Motor neuron (in vitro differentiated cells): ENCODE results near the gene MGA. TPM values are rescaled to one million over a fixed set of nuclear protein-coding genes. Genes with fewer than 3 reads are reported as not detected.

Experiments used
- ATAC-seq, 8 experiments: fragments of 200-7000 bp; cut with Tn5 transposase; replicated peaks in 6 of 8; 2 replicates each; pipeline ENCODE4 v1.8.0; 2021; ENCODE audit warnings: mild to moderate bottlenecking in 8 of 8, moderate library complexity in 8 of 8
- H3K27ac ChIP-seq, 2 donors: fragments of 250-450 bp; sonication (Bioruptor Pico); 2 replicates each; pipeline ENCODE4 v1.9.0; 2021; ENCODE audit warnings: antibody characterized with exemption in 2 of 2, mild to moderate bottlenecking in 2 of 2, moderate library complexity in 1 of 2
- H3K4me1 ChIP-seq, 2 donors: fragments of 250-450 bp; sonication (Bioruptor Pico); replicated peaks in 1 of 2; 2 replicates each; pipeline ENCODE4 v1.6.1; 2021; ENCODE audit warnings: antibody characterized with exemption in 2 of 2, mild to moderate bottlenecking in 2 of 2, moderate library complexity in 1 of 2
- H3K4me3 ChIP-seq, 5 donors: fragments of 250-450 bp; sonication (Bioruptor Pico); 2 replicates each; pipeline ENCODE4 v1.9.0; 2021; ENCODE audit warnings: antibody characterized with exemption in 5 of 5, mild to moderate bottlenecking in 5 of 5, moderate library complexity in 4 of 5
- WGBS, 10 experiments: fragments of 450-650 bp; shearing (Covaris generic); methylation state at CpG; one replicate each; pipeline ENCODE4 v1.0.0; 2022; 5-methylcytosine and 5-hydroxymethylcytosine counted together
- in situ Hi-C, 9 experiments: fragments of 400-800 bp; cut with MboI; loops; one replicate each; pipeline ENCODE4 v1.15.0; 2021; ENCODE audit warnings: low sequenced_read_pairs in 9 of 9, low pct_unique_long_range_greater_than_20kb in 2 of 9; ENCODE audit not compliant: unreplicated experiment in 9 of 9
- total RNA-seq, 8 experiments: library from RNA; unstranded; fragments of 300-600 nt; gene quantifications; 2 replicates each; pipeline versions ENCODE4 v1.2.3 to v1.2.4, GENCODE V29; 2022

Gene MGA
- total RNA-seq, 8 experiments from 2014 or later = 22.0 to 49.6 (median 38.0) TPM

GRCh38 chr15:41780727-41781126 is 120.5 kb downstream of the MGA start:
- Histone ChIP-seq H3K4me1 (peaks cover 10 to 18% of the 10 kb centered on the region in 2 donors), H3K4me3 (no peak overlapping the region), H3K27ac (no peak overlapping the region)
- in situ Hi-C loops = loop anchor here in 1 of 9 experiments (25.0 kb wide), 1 partner anchor 218 kb away; the partner anchor contains the start of gene TYRO3
- WGBS, 10 experiments = 11 to 100% (median 85%) methylated on average over 1 of the region's 1 CpG
- no peak for ATAC-seq

DNA sequence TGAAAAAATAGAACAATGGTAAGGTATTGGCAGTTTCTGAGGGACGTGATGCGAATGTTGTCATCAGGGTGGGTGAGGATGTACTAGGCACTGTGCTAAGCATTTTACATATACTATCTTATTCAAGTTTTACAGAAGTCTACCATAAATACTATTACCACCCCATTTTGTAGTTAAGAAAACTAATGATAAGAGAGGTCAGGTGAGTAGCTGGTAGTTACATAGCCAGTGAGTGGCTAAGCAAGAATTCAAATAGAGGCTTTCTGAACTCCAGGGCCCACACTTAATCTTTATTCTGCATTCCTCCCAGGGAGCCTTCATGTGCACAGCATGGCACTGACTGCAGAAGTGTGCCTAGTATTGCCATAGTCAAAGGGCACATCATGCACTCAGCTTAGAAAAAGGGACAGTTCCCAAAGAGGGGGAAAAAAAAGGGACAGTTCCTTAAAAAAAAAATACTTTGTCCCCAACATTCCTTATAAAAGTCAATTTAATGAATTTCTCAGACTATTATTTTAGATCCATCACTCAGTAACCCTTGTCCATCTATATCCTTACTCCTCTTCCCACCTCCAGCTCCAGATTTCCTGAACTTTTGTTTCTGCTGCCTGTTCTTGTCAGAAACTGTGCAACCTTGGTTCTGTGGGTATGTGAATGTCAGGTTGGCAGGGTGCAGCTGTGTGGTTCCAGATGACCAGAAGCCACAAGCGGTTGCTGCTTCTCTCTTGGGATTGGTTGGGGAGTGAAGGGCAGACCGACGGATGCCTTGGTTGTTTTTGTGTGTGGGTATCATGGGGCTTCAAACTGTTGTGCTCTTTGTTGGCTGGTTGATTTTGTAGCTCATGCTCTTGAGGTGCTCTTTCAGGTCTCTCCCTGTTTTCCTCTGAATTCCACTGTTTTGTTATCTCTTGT is 122.4 kb downstream of the MGA start:
- peaks cover 0 to under 1% of the 10 kb centered on the region in 2 donors for H3K4me1 ChIP-seq
- 89 to 100% (median 95%) methylated on average over 2 to 4 of the region's 5 CpGs; no CpG with 5 or more reads in 1 of the 10 experiments for WGBS, 10 experiments
- no peak overlapping the region for H3K4me3 ChIP-seq
- in situ Hi-C loops = loop anchor here in 1 of 9 experiments (25.0 kb wide), 1 partner anchor 220 kb away; the partner anchor contains the start of gene TYRO3
- H3K27ac ChIP-seq = no peak overlapping the region
- no peak for ATAC-seq

DNA sequence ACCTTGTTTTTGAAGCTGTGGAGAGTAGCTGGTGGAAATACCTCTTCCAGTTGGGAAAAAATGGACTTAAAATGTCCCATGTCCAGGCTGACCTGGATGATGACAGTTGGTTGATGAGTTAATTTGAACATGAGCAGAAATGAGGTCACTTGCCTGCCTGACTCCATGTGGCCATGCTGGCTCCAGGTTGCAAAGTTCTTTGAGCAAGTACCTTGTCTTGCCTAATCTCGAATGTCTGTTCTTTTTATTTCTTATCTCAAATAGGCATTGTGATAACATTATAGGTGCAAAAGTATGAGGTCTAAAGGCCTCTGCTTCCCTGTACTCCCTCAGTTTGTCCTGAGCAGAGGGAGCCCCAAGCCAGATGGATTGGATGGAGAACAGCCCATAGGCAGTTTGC is 123.1 kb downstream of the MGA start:
- in situ Hi-C loops = loop anchor here in 1 of 9 experiments (25.0 kb wide), 1 partner anchor 221 kb away; the partner anchor contains the start of gene TYRO3
- H3K4me3 ChIP-seq = no peak overlapping the region
- ATAC-seq = no peak
- H3K4me1 ChIP-seq = no peaks in the 10 kb centered on the region
- 71 to 86% (median 78%) methylated on average over 1 of the region's 1 CpG; no CpG with 5 or more reads in 6 of the 10 experiments for WGBS, 10 experiments
- no peak overlapping the region for H3K27ac ChIP-seq

- in situ Hi-C loops = loop anchor here in 1 of 9 experiments (25.0 kb wide), 1 partner anchor 226 kb away; the partner anchor contains the start of gene TYRO3
- no peak for ATAC-seq
- 40 to 100% (median 85%) methylated on average over 1 to 3 of the region's 3 CpGs for WGBS, 10 experiments
- no peak overlapping the region for H3K27ac ChIP-seq
- no peak overlapping the region for H3K4me3 ChIP-seq
- no peaks in the 10 kb centered on the region for H3K4me1 ChIP-seq
Observed at GRCh38 chr15:41788262-41788661, 128.1 kb downstream of the MGA start.

- in situ Hi-C loops = loop anchor here in 1 of 9 experiments (25.0 kb wide), 1 partner anchor 227 kb away; the partner anchor contains the start of gene TYRO3
Observed at GRCh38 chr15:41789236-41789635, 129.0 kb downstream of the MGA start.

DNA sequence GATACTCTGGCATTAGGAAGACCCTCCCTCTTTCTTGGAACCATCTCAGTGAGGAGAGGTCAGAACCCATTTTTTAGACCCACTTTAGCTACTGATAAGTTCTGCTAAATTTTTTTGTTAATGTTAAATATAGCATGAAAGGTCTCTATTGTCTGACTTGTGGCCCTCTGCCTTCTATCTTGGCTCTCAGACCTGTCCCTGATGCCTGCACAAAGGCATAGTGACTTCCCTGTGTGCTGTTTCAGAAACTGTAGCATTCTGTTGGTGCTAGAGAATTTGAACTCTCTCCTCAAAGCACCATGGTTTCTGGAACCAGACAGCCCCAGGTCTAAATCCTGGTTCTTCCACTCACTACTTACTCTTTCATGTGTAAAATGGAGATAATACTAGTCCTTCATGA is 129.5 kb downstream of the MGA start:
- in situ Hi-C loops = loop anchor here in 1 of 9 experiments (25.0 kb wide), 1 partner anchor 227 kb away; the partner anchor contains the start of gene TYRO3
- H3K4me3 ChIP-seq = no peak overlapping the region
- H3K4me1 ChIP-seq = no peaks in the 10 kb centered on the region
- ATAC-seq = no peak
- H3K27ac ChIP-seq = no peak overlapping the region

More at GRCh38 chr15:41789236-41789635, 129.0 kb downstream of the MGA start:
- Histone ChIP-seq H3K27ac (no peak overlapping the region), H3K4me1 (no peaks in the 10 kb centered on the region), H3K4me3 (no peak overlapping the region)
- ATAC-seq = peak in 3 of 8 experiments; percentile 14 to 40 (median 29)
- 29 to 78% (median 62%) methylated on average over 1 to 3 of the region's 4 CpGs; no CpG with 5 or more reads in 3 of the 10 experiments for whole genome bisulfite sequencing, 10 experiments

DNA sequence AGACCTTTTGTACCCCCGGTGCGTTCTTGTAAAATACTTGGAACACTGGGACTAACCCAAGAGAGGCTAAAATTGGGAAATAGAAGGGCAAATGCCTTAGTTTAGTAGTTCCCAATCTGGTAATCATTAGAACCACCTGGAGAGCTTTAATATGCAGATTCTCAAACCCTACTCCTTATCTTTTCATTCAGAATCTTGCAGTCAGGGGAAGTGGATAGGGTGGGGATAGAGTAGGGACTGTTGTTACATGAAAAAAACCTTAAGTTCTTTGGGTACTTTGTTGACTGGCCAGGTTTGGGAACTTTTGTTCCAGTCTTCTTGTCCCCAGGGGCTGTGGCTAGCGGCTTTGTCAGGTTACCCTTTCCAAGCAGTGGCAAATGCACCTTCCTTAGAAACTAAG is 130.0 kb downstream of the MGA start:
- 73 to 100% (median 100%) methylated on average over 1 to 3 of the region's 3 CpGs; no CpG with 5 or more reads in 3 of the 10 experiments for WGBS, 10 experiments
- ATAC-seq = no peak
- no peaks in the 10 kb centered on the region for H3K4me1 ChIP-seq
- in situ Hi-C loops = loop anchor here in 1 of 9 experiments (25.0 kb wide), 1 partner anchor 228 kb away; the partner anchor contains the start of gene TYRO3
- H3K27ac ChIP-seq = no peak overlapping the region
- H3K4me3 ChIP-seq = no peak overlapping the region

- 0 to 93% (median 79%) methylated on average over 1 to 3 of the region's 5 CpGs; no CpG with 5 or more reads in 4 of the 10 experiments for WGBS, 10 experiments
- Histone ChIP-seq H3K4me3 (no peak overlapping the region), H3K27ac (no peak overlapping the region), H3K4me1 (no peaks in the 10 kb centered on the region)
- peak in 2 of 8 experiments; percentile 22 to 24 for ATAC-seq
- in situ Hi-C loops = loop anchor here in 1 of 9 experiments (25.0 kb wide), 1 partner anchor 229 kb away; the partner anchor contains the start of gene TYRO3
Observed at GRCh38 chr15:41790756-41791546, 130.7 kb downstream of the MGA start.

DNA sequence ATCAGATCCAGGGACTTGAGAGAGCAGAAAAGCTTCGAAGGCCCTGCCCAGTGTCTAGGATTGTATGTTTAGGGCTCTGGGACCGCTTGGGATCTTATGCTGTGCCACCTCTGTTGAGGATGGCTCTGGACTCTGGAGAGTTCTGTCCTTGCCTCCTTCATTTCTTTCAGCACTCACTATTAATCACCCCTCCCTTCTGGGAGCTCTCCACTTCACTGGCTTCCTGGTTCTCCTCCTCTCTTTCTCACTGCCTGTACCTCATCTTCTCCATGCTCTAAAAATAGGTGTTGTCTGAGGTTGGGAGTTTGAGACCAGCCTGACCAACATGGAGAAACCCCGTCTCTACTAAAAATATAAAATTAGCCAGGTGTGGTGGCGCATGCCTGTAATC is 131.3 kb downstream of the MGA start:
- no peak overlapping the region for H3K4me3 ChIP-seq
- H3K27ac ChIP-seq = no peak overlapping the region
- no peak for ATAC-seq
- WGBS, 10 experiments = 67 to 100% (median 100%) methylated on average over 1 to 3 of the region's 4 CpGs; no CpG with 5 or more reads in 4 of the 10 experiments
- in situ Hi-C loops = loop anchor here in 1 of 9 experiments (25.0 kb wide), 1 partner anchor 229 kb away; the partner anchor contains the start of gene TYRO3
- H3K4me1 ChIP-seq = no peaks in the 10 kb centered on the region

DNA sequence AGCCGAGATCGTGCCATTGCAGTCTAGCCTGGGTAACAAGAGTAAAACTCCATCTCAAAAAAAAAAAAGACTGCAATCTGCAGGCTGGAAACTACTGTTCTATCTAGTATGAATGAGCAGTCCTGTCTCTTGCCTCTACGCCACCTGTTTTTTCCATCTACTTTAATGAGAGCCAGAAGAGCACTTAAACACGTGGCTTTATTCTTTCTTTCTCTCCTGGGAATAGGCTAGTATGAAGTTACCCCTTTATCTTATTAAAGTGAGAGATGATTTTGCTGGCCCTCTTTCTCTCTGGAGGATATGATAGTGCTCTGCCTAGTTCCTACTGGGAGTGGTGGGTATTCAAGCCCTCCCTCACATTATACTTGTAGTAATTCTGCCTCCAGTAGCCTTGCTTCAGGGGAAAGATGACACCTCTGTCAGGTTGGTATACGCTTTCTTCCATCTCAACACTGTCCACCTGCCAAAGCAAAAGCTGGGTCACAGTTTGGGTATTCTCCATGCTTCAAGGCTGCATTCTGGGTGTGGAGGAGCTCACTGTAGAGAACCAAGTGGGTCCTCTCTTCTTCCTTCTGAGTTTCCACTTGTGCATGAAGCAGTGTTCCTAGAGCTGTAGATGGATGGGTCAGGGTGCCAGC is 131.9 kb downstream of the MGA start:
- no peak overlapping the region for H3K27ac ChIP-seq
- H3K4me1 ChIP-seq = no peaks in the 10 kb centered on the region
- 75 to 100% (median 94%) methylated on average over 1 to 4 of the region's 5 CpGs for WGBS, 10 experiments
- H3K4me3 ChIP-seq = no peak overlapping the region
- in situ Hi-C loops = loop anchor here in 1 of 9 experiments (25.0 kb wide), 1 partner anchor 230 kb away; the partner anchor contains the start of gene TYRO3
- no peak for ATAC-seq

- Histone ChIP-seq H3K4me3 (no peak overlapping the region), H3K27ac (no peak overlapping the region), H3K4me1 (no peaks in the 10 kb centered on the region)
- in situ Hi-C loops = loop anchor here in 1 of 9 experiments (25.0 kb wide), 1 partner anchor 232 kb away; the partner anchor contains the start of gene TYRO3
- 0 to 90% (median 56%) methylated on average over 1 to 4 of the region's 4 CpGs; no CpG with 5 or more reads in 3 of the 10 experiments for WGBS, 10 experiments
- ATAC-seq = peak in 2 of 8 experiments; percentile 14 to 31
Observed at GRCh38 chr15:41794081-41794480, 133.9 kb downstream of the MGA start.
